Activated T-helper 1 cell treated with anti-CD3 and anti-CD28 coated beads, Interleukin-12 subunit alpha, Interleukin-12 subunit beta, Interleukin-2, Interleukin-4 antibody, amounts not matched to agents 30 ng/mL and 10 ng/mL and 1 ng/mL, durations not matched to agents 14 hours and 24 hours and 36 hours (primary cell): Measurements from ENCODE around the gene CSTB. TPM values are rescaled to one million over a fixed set of nuclear protein-coding genes. Genes with fewer than 3 reads are reported as not detected.
"Not testable (repeated sequence)": the region's sequence is repeated elsewhere in the genome, so short reads cannot be mapped to it uniquely, and the experiment has no call there.

Experiments used
- DNase-seq: peaks from one replicate; pipeline ENCODE4 v3.0.0; 2021; ENCODE audit warnings: low spot score
- H3K27ac Mint-ChIP-seq: one replicate; pipeline ENCODE4 v1.8.0; 2021; ENCODE audit warnings: mild to moderate bottlenecking, mixed read lengths
- H3K27me3 Mint-ChIP-seq: one replicate; pipeline ENCODE4 v1.8.0; 2022; ENCODE audit warnings: mild to moderate bottlenecking, moderate library complexity, mixed read lengths; ENCODE audit not compliant: insufficient read depth
- H3K36me3 Mint-ChIP-seq: one replicate; pipeline ENCODE4 v1.8.0; 2021; ENCODE audit warnings: low read depth, mixed read lengths
- H3K4me1 Mint-ChIP-seq: one replicate; pipeline ENCODE4 v1.8.0; 2021; ENCODE audit warnings: low read depth, mixed read lengths
- H3K4me3 Mint-ChIP-seq: one replicate; pipeline ENCODE4 v1.8.0; 2021; ENCODE audit warnings: mild to moderate bottlenecking, moderate library complexity, mixed read lengths
- H3K9me3 Mint-ChIP-seq: one replicate; pipeline ENCODE4 v1.8.0; 2021; ENCODE audit warnings: mixed read lengths
- intact Hi-C: fragments of 100-400 bp; cut with micrococcal nuclease; formaldehyde crosslinking; loops from one replicate; pipeline ENCODE4 v1.15.1; 2024
- total RNA-seq: library from RNA; stranded (reverse); gene quantifications from 2 replicates; pipeline ENCODE4 v1.2.3, GENCODE V29; 2022

CSTB gene
- 51.9 and 52.4 TPM in 2 replicates for total RNA-seq

- peaks cover 7% of the 10 kb centered on the region for H3K9me3 Mint-ChIP-seq
- intact Hi-C loops, result loop anchor here (1.0 to 5.0 kb wide), 3 partner anchors 13 to 114 kb away; partner anchors contain the start of genes PDXK and RRP1
- peak within 1 kb of the TSS; percentile 96 for H3K4me3 Mint-ChIP-seq
- no peaks in the 10 kb centered on the region for H3K27me3 Mint-ChIP-seq
- peak within 1 kb of the TSS; percentile 80 for H3K27ac Mint-ChIP-seq
- DNase-seq, result peak; percentile 83
- H3K36me3 Mint-ChIP-seq, result peaks cover 27% of the 10 kb centered on the region
- H3K4me1 Mint-ChIP-seq, result peaks cover 43% of the 10 kb centered on the region
Observed at GRCh38 chr21:43775795-43776430, at the start of gene CSTB. CSTB (minus strand) TSS chr21:43776308; CDS start chr21:43776269, 39 bp downstream.

DNA sequence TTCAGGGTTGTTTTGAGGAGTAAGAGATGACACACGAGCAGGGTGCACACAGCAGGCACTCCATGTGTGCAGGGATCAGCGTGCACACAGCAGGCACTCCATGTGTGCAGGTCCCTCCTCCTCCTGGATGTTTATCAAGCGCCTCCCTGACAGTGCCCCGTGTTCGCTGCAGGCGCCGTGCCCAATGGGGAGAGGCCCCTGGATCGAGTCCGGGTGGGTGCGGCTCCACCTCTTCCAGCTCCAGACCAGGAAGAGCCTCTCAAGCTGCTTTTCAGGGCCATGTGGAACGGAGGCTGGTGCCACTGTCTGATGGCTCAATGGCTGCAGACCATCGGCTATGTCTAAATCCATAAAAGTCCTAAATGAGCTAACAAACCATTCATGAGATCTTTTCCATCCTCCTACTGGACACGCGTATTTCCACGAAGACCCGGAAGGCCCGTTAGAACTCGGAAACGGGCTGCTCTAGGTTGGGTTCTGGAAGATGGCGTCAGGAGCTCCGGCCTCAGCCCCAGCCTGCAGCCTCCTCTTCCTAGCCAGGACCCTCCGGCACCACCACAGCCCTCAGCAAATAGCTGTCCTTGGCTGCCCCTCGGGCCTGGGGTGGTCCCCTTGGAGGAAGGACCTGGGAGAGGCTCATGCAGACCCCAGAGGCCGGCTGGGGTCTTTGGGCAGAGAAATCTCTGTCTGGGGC, 49.3 kb upstream of the CSTB start:
- Mint-ChIP-seq H3K27me3 (peaks cover 3% of the 10 kb centered on the region), H3K27ac (no peak overlapping the region), H3K9me3 (no peaks in the 10 kb centered on the region), H3K36me3 (no peaks in the 10 kb centered on the region), H3K4me3 (no peak overlapping the region), H3K4me1 (no peaks in the 10 kb centered on the region)
- no peak for DNase-seq
- intact Hi-C loops, result no loop called here

- Mint-ChIP-seq H3K4me1 (no peaks in the 10 kb centered on the region), H3K36me3 (no peaks in the 10 kb centered on the region), H3K27me3 (peaks cover 3% of the 10 kb centered on the region), H3K9me3 (no peaks in the 10 kb centered on the region), H3K4me3 (no peak overlapping the region), H3K27ac (no peak overlapping the region)
- DNase-seq, result no peak
- intact Hi-C loops, result no loop called here
Observed at GRCh38 chr21:43824333-43825241, 48.5 kb upstream of the CSTB start.

GRCh38 chr21:43822741-43823140, 46.6 kb upstream of the CSTB start:
- H3K36me3 Mint-ChIP-seq, H3K4me3 Mint-ChIP-seq, H3K27ac Mint-ChIP-seq, H3K9me3 Mint-ChIP-seq, H3K27me3 Mint-ChIP-seq, H3K4me1 Mint-ChIP-seq, DNase-seq, intact Hi-C loops: not testable (repeated sequence)

DNA sequence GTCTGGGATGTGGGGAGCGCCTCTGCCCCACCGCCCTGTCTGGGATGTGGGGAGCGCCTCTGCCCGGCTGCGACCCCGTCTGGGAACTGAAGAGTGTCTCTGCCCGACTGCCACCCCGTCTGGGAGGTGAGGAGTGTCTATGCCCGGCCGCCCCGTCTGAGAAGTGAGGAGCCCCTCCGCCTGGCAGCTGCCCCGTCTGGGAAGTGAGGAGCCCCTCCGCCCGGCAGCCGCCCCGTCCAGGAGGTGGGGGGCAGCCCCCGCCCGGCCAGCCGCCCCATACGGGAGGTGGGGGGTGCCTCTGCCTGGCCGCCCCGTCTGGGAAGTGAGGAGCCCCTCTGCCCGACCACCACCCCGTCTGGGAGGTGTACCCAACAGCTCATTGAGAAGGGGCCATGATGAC, 46.1 kb upstream of the CSTB start:
- H3K27me3 Mint-ChIP-seq, DNase-seq, H3K27ac Mint-ChIP-seq, H3K4me3 Mint-ChIP-seq, H3K36me3 Mint-ChIP-seq, H3K4me1 Mint-ChIP-seq, intact Hi-C loops, H3K9me3 Mint-ChIP-seq: not testable (repeated sequence)

DNA sequence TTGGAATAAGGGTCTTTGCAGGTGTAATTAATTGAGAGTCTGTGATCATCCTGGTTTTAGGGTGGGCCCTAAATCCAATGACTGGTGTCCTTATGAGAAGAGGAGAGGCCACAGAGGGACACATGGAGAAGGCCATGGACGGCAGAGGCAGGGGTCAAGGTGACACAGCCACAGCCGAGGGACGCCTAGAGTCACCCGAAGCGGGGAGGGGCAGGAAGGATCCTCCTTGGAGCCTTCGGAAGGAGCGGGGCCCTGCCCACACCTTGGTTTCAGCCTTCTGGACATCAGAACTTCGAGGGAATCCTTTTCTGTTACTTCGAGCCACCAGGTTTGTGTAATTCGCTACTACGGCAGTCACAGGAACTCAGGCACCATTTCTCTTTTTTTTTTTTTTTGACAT, 44.4 kb upstream of the CSTB start:
- H3K9me3 Mint-ChIP-seq, result peaks cover 6% of the 10 kb centered on the region
- H3K4me1 Mint-ChIP-seq, result peaks cover 5% of the 10 kb centered on the region
- intact Hi-C loops, result no loop called here
- H3K36me3 Mint-ChIP-seq, result no peaks in the 10 kb centered on the region
- H3K4me3 Mint-ChIP-seq, result no peak overlapping the region
- H3K27me3 Mint-ChIP-seq, result no peaks in the 10 kb centered on the region
- no peak overlapping the region for H3K27ac Mint-ChIP-seq
- DNase-seq, result no peak

GRCh38 chr21:43819511-43820405, 43.6 kb upstream of the CSTB start:
- peaks cover 5% of the 10 kb centered on the region for H3K4me1 Mint-ChIP-seq
- H3K36me3 Mint-ChIP-seq, result no peaks in the 10 kb centered on the region
- H3K27ac Mint-ChIP-seq, result no peak overlapping the region
- DNase-seq, result no peak
- H3K9me3 Mint-ChIP-seq, result peaks cover 6% of the 10 kb centered on the region
- H3K27me3 Mint-ChIP-seq, result no peaks in the 10 kb centered on the region
- intact Hi-C loops, result no loop called here
- no peak overlapping the region for H3K4me3 Mint-ChIP-seq

DNA sequence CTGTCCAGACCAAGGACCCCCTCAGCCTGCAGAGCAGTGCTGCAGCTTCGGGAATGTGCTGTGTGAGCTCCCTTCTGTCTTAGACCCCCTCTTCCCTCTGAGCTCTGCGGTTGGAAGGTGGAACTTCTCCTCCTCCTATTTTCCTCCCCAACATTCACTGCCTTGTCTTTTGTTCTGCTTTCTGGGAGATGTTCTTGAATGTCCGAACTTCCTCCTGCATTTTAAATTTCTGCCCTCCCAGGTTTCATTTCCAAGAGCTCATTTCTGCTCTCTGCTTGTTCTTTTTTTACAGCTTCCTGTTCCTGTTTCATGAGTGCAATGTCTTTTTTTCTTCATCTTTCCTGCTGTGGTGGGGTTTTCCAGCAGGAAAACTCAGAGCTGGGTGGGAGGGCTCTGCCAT, 42.6 kb upstream of the CSTB start:
- no peak overlapping the region for H3K4me3 Mint-ChIP-seq
- H3K27ac Mint-ChIP-seq, result no peak overlapping the region
- H3K9me3 Mint-ChIP-seq, result peaks cover 6% of the 10 kb centered on the region
- peaks cover 5% of the 10 kb centered on the region for H3K4me1 Mint-ChIP-seq
- no peaks in the 10 kb centered on the region for H3K36me3 Mint-ChIP-seq
- no peaks in the 10 kb centered on the region for H3K27me3 Mint-ChIP-seq
- intact Hi-C loops, result no loop called here
- no peak for DNase-seq

DNA sequence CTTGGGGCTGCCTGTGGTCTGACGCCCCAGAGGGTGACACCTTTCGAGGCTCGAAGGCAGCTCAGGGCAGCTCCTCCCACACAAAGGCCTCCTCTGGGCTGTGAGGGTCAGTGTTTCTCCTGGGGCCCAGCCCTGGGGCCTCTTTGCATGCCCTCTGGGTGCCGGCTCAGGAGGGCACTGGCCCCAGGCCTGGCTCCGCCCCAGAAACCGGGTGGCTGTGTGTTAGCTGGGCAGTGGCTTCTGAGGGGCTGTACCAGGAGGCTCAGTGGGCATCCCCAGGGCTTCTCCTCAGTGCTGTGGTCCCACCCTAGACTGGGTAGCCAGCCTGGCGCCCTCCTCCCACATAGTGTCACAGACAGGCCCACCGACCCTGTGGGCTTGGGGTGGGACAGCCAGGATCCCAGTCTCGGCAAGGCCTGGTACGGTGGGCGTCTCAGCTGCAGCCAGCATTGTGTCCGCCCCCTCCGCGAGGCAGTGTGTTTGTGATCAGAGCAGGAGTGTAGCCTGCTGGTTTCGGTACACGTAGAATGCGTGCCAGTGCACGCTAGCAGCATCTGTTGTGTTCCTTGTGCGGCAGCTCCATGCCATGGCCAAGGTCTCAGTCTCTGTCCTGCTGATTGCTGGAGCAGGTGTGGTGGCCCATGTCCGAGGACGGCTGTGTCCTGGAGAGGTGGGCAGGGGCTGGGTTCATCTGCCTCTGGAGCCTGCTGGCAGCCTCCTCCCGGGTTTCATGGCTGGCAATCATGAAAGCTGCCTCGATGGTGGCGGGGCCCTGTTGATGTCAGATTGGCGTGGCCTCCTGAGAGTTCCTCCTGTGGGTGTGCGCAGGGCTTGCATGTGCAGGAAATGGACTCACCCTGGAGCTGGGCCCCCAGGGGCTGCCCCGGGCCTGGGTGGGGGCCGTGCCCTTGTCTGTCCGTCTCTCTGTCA, 41.3 kb upstream of the CSTB start:
- intact Hi-C loops, result no loop called here
- DNase-seq, result no peak
- Mint-ChIP-seq H3K36me3 (no peaks in the 10 kb centered on the region), H3K4me1 (peaks cover 5% of the 10 kb centered on the region), H3K9me3 (peaks cover 6% of the 10 kb centered on the region), H3K4me3 (no peak overlapping the region), H3K27me3 (peaks cover under 1% of the 10 kb centered on the region), H3K27ac (no peak overlapping the region)

GRCh38 chr21:43816611-43817071, 40.5 kb upstream of the CSTB start:
- Mint-ChIP-seq H3K9me3 (peaks cover 6% of the 10 kb centered on the region), H3K4me1 (peaks cover 5% of the 10 kb centered on the region), H3K36me3 (no peaks in the 10 kb centered on the region), H3K27ac (no peak overlapping the region), H3K4me3 (no peak overlapping the region), H3K27me3 (peaks cover 1% of the 10 kb centered on the region)
- intact Hi-C loops, result no loop called here
- DNase-seq, result no peak

- H3K36me3 Mint-ChIP-seq, result no peaks in the 10 kb centered on the region
- no peak overlapping the region for H3K27ac Mint-ChIP-seq
- peaks cover 5% of the 10 kb centered on the region for H3K4me1 Mint-ChIP-seq
- H3K4me3 Mint-ChIP-seq, result no peak overlapping the region
- peaks cover 1% of the 10 kb centered on the region for H3K27me3 Mint-ChIP-seq
- no peak for DNase-seq
- H3K9me3 Mint-ChIP-seq, result peaks cover 6% of the 10 kb centered on the region
- intact Hi-C loops, result no loop called here
Observed at GRCh38 chr21:43815991-43816390, 39.9 kb upstream of the CSTB start.
